ENCODE measurements around the gene NPTX1. TPM values are rescaled to one million over a fixed set of nuclear protein-coding genes. Genes with fewer than 3 reads are reported as not detected.

The NPTX1 gene
- total RNA-seq, 4 donors from 2014 or later = not detected

DNA sequence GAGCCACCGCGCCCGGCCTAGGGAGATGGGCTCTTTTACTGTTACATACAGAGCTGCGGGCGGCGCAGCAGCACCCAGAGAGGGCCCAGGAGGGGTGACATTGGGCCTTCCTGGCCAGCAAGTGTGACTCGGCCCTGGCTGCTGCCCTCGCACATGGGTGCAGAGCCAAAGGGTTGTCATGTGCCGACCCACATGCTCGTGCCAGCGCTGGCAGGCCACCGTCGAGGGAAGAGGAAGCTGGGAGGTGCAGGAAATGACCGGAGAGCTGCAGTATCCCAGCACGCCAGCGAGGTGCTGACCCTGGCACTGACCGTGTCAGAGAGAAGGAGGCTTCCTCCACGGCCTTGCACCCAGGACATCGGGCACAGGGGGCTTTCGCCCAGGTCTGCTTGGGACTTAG, 53.4 kb downstream of the NPTX1 start:
- TF ChIP-seq, protein P1, sequence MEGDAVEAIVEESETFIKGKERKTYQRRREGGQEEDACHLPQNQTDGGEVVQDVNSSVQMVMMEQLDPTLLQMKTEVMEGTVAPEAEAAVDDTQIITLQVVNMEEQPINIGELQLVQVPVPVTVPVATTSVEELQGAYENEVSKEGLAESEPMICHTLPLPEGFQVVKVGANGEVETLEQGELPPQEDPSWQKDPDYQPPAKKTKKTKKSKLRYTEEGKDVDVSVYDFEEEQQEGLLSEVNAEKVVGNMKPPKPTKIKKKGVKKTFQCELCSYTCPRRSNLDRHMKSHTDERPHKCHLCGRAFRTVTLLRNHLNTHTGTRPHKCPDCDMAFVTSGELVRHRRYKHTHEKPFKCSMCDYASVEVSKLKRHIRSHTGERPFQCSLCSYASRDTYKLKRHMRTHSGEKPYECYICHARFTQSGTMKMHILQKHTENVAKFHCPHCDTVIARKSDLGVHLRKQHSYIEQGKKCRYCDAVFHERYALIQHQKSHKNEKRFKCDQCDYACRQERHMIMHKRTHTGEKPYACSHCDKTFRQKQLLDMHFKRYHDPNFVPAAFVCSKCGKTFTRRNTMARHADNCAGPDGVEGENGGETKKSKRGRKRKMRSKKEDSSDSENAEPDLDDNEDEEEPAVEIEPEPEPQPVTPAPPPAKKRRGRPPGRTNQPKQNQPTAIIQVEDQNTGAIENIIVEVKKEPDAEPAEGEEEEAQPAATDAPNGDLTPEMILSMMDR (IDR thresholded peaks at IDR 0.05; ENCODE audit: low read depth) = no peak

DNA sequence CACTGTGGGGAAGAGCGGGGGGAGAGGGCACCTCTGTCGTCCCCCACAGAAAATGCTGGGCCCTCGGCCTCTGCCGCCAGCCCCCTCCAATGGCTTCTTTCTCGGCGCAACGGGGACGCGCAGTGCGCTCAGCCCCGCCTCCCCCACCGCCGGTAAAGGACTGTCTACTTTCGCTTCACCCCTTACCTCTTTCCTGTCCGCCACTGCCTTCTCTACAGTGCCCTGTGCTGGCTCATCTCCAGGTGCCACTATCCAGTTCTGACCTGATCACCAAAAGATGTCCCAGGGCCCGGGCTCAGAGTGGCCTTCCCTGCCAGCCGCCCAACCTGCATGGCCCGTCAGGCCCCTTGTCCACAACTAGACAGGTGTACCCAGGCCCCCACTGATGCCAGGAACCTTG, 54.1 kb downstream of the NPTX1 start:
- TF ChIP-seq, protein P1 (IDR thresholded peaks at IDR 0.05; ENCODE audit: low read depth) = no peak

DNA sequence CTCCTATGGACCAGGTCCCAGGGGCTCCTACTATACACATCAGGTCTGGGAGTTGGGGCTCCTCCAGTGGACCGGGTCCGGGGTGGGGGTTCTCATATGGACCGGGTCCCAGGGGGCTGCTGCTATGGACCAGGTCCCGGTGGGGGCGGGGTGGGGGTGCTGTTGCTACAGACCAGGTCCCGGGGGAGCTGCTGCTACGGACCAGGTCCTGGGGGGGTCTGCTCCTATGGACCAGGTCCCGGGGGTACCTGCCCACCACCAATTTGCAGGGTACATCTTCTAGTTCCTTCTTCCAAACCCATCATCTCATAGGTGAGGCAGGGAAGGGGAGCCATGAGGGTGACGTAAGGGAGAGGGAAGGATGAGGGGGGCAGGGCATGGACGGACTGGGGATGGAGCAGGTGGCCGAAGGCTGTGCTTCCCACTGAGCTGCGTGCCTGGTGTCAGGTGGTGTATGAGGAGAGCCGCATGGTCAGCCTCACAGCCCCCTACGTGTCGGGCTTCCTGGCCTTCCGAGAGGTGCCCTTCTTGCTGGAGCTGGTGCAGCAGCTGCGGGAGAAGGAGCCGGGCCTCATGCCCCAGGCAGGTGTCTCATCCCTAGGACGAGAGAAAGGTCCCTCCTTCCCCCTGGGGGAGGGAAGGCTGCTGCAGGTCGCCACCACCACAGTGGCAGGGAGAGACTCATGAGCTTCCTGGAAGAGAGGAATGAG, 54.9 kb downstream of the NPTX1 start:
- TF ChIP-seq, protein P1 (IDR thresholded peaks at IDR 0.05; ENCODE audit: low read depth) = no peak

DNA sequence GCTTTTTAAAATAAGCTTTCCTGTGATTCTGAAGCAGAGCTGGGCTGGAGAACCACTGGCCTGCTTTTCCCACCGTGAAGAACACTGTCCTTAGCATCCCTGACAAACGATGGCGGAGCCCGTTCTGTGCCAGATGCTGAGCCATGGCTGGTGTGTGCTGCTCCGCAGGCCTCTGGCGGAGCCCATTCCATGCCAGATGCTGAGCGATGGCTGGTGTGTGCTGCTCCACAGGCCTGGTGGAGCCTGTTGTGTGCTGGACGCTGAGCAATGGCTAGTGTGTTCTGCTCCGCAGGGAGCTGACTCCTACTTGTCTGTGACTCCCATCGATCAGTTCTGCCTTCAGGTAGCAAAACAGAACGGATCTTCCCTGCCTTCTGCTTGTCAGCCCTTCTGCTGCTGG, 57.2 kb downstream of the NPTX1 start:
- TF ChIP-seq, protein P1 (IDR thresholded peaks at IDR 0.05; ENCODE audit: low read depth) = no peak

DNA sequence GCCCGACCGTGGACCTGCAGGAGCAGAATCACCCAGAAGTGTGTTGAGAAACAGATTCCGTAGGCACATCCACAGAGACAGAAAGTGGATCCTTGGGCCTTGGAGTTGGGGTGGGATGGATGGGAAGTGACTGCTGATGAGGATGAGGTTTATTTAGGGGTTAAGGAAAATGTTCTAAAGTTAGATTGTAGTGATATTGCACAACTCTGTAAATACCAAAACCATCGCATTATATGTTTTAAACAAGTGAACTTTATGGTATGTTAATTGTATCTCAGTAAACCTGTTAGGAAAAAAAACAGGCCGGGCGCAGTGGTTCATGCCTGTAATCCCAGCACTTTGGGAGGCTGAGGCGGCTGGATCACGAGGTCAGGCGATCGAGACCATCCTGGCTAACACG, 57.8 kb downstream of the NPTX1 start:
- TF ChIP-seq, protein P1 (IDR thresholded peaks at IDR 0.05; ENCODE audit: low read depth) = no peak

Small RNA genes within 50 kb of the gene (small RNA-seq; reads per million reads assigned to genes)
- gene AC120024.2 (not detected), gene AC120024.3 (not detected), gene MIR4730 (not detected)

Other genes with a start within 250 kb of the NPTX1 start
- 100 to 1,000 TPM; 114 to 167 (median 144) TPM for gene RNF213, start 215.8 kb downstream of the NPTX1 start, total RNA-seq
- 10 to 100 TPM in 2 of 4 donors, 1 to 10 TPM in 2; 2.0 to 17.5 (median 9.9) TPM for gene ENDOV, start 61.4 kb downstream of the NPTX1 start, total RNA-seq
- 10 to 100 TPM; 18.7 to 35.4 (median 21.0) TPM for gene RPTOR, start 68.2 kb upstream of the NPTX1 start, total RNA-seq